Fibroblast of villous mesenchyme (primary cell): Measurements from ENCODE around the gene FOXE3. TPM values are rescaled to one million over a fixed set of nuclear protein-coding genes. Genes with fewer than 3 reads are reported as not detected.

Source experiments
- DNase-seq: peaks from one replicate; pipeline ENCODE4 v3.0.0-alpha.2; 2010; ENCODE audit warnings: low read depth
- H3K4me3 ChIP-seq: 2 replicates; pipeline ENCODE4 v1.5.1; 2011; ENCODE audit warnings: low read depth, mild to moderate bottlenecking, low read length
- CTCF ChIP-seq: IDR thresholded peaks from 2 replicates; pipeline ENCODE4 v1.5.1; 2012; ENCODE audit warnings: low read depth, mild to moderate bottlenecking, low read length; ENCODE audit not compliant: insufficient read depth
- total RNA-seq: library from RNA; depleted of rRNA; stranded (reverse); fragments of >200 nt; gene quantifications from 2 replicates; pipeline ENCODE4 v1.2.3, GENCODE V29; 2012

FOXE3 gene
- total RNA-seq, 1 donor, result not detected

GRCh38 chr1:47459253-47459788 lies 43.2 kb downstream of the FOXE3 start:
- no peak for DNase-seq

GRCh38 chr1:47460040-47460439 lies 44.0 kb downstream of the FOXE3 start:
- DNase-seq, result no peak
- H3K4me3 ChIP-seq, result no peak overlapping the region
- TF ChIP-seq CTCF, result no peak

More at GRCh38 chr1:47459253-47459788, 43.2 kb downstream of the FOXE3 start:
- no peak for TF ChIP-seq CTCF
- H3K4me3 ChIP-seq, result no peak overlapping the region

- H3K4me3 ChIP-seq, result no peak overlapping the region
- DNase-seq, result no peak
- no peak for TF ChIP-seq CTCF
Observed at GRCh38 chr1:47460456-47460855, 44.4 kb downstream of the FOXE3 start.

GRCh38 chr1:47465605-47466004 lies 49.5 kb downstream of the FOXE3 start:
- no peak overlapping the region for H3K4me3 ChIP-seq
- no peak for DNase-seq
- no peak for TF ChIP-seq CTCF

Other genes starting within 250 kb of the FOXE3 start
- 0.43 TPM in 1 of 2 replicates, not detected in the other for gene PDZK1IP1, start 226.2 kb upstream of the FOXE3 start, total RNA-seq
- gene TAL1, start 184.1 kb upstream of the FOXE3 start, total RNA-seq, result 0.32 TPM in 1 of 2 replicates, not detected in the other
- gene STIL, start 102.1 kb upstream of the FOXE3 start, total RNA-seq, result 13.2 and 21.2 TPM in 2 replicates
- 78.0 and 120 TPM in 2 replicates for gene CMPK1, start 82.5 kb upstream of the FOXE3 start, total RNA-seq
- under 0.01 and 0.32 TPM in 2 replicates for gene FOXD2, start 21.8 kb downstream of the FOXE3 start, total RNA-seq